Stimulated activated CD4-positive, alpha-beta T cell treated with anti-CD3 and anti-CD28 coated beads, Interleukin-4, amount 100 ng/mL, for 4 hours (primary cell): ENCODE results near the gene LHX5.
"Not testable (repeated sequence)": the region's sequence is repeated elsewhere in the genome, so short reads cannot be mapped to it uniquely, and the experiment has no call there.

Source experiments
- DNase-seq, 2 experiments: peaks; one replicate each; pipeline ENCODE4 v3.0.0-alpha.2; 2020

LHX5 gene

GRCh38 chr12:113471619-113472171 is at the start of gene LHX5:
Gene LHX5 (minus strand): TSS chr12:113471871. CDS start chr12:113471498, 373 bp downstream.
- DNase-seq, result no peak

- DNase-seq, result no peak
Observed at GRCh38 chr12:113519464-113520307, 48.0 kb upstream of the LHX5 start.

GRCh38 chr12:113515082-113515856 is 43.6 kb upstream of the LHX5 start:
- DNase-seq, result no peak

GRCh38 chr12:113514602-113515001 is 42.9 kb upstream of the LHX5 start:
- DNase-seq, result no peak

GRCh38 chr12:113512568-113512967 is 40.9 kb upstream of the LHX5 start:
- no peak for DNase-seq

GRCh38 chr12:113506867-113507266 is 35.2 kb upstream of the LHX5 start:
- no peak for DNase-seq

GRCh38 chr12:113505941-113506340 is 34.3 kb upstream of the LHX5 start:
- DNase-seq, result no peak

GRCh38 chr12:113504917-113505316 is 33.2 kb upstream of the LHX5 start:
- DNase-seq, result no peak

GRCh38 chr12:113500782-113501311 is 29.2 kb upstream of the LHX5 start:
- DNase-seq, result no peak

- DNase-seq, result no peak
Observed at GRCh38 chr12:113500306-113500675, 28.6 kb upstream of the LHX5 start.

- DNase-seq, result no peak
Observed at GRCh38 chr12:113498490-113498889, 26.8 kb upstream of the LHX5 start.

GRCh38 chr12:113497693-113498092 is 26.0 kb upstream of the LHX5 start:
- DNase-seq, result no peak

GRCh38 chr12:113495941-113496340 is 24.3 kb upstream of the LHX5 start:
- not testable (repeated sequence) for DNase-seq

- DNase-seq, result no peak
Observed at GRCh38 chr12:113488322-113488721, 16.7 kb upstream of the LHX5 start.

GRCh38 chr12:113486722-113487121 is 15.1 kb upstream of the LHX5 start:
- no peak for DNase-seq

GRCh38 chr12:113485330-113485729 is 13.7 kb upstream of the LHX5 start:
- DNase-seq, result no peak

- no peak for DNase-seq
Observed at GRCh38 chr12:113482334-113482733, 10.7 kb upstream of the LHX5 start.

- no peak for DNase-seq
Observed at GRCh38 chr12:113480336-113480971, 8.8 kb upstream of the LHX5 start.

GRCh38 chr12:113479590-113480335 is 8.1 kb upstream of the LHX5 start:
- peak in 1 of 2 experiments; percentile 46 for DNase-seq

- DNase-seq, result no peak
Observed at GRCh38 chr12:113479216-113479589, 7.5 kb upstream of the LHX5 start.

GRCh38 chr12:113478351-113479011 is 6.8 kb upstream of the LHX5 start:
- DNase-seq, result no peak

- no peak for DNase-seq
Observed at GRCh38 chr12:113477842-113478215, 6.2 kb upstream of the LHX5 start.
